HEK293 (cell line): ENCODE results near the gene GYPC.

Experiments used
- CTCF ChIA-PET: fragments of 350-600 bp; formaldehyde crosslinking; extraction: SDS; loops from one replicate; lab custom pipeline; 2021; ENCODE audit warnings: antibody characterized with exemption; lab: Yijun Ruan, JAX
- POLR2A ChIA-PET: fragments of 300-600 bp; formaldehyde crosslinking; extraction: SDS; loops from one replicate; lab custom pipeline; 2020; ENCODE audit warnings: antibody characterized with exemption, inconsistent platforms; lab: Yijun Ruan, JAX
- H3K27ac ChIP-seq: fragments of 200-500 bp; sonication (Bioruptor generic); 2 replicates; pipeline ENCODE4 v1.5.1; 2014; ENCODE audit warnings: low read depth, low read length, control low read depth, inconsistent platforms; ENCODE audit errors: extremely low read depth
- H3K36me3 ChIP-seq, 2 experiments: fragments of 200-500 bp in 1 of 2; sonication (Bioruptor generic) in 1 of 2; 1 replicate in 1 of 2; 2 replicates in 1 of 2; pipeline ENCODE4 v1.5.1; 2014 to 2017; ENCODE audit warnings: inconsistent platforms in 2 of 2, low read length in 2 of 2; ENCODE audit not compliant: control insufficient read depth in 2 of 2, insufficient read depth in 1 of 2
- H3K4me1 ChIP-seq: fragments of 200-500 bp; sonication (Bioruptor generic); 2 replicates; pipeline ENCODE4 v1.5.1; 2014; ENCODE audit warnings: mild to moderate bottlenecking, low read length, inconsistent platforms; ENCODE audit not compliant: control insufficient read depth, insufficient read depth
- H3K4me3 ChIP-seq: 2 replicates; pipeline ENCODE4 v1.5.1; 2011; ENCODE audit warnings: low read depth, mild to moderate bottlenecking, control low read depth, low read length, moderate library complexity
- H3K9me3 ChIP-seq: fragments of 200-500 bp; sonication (Bioruptor generic); 2 replicates; pipeline ENCODE4 v1.5.1; 2014; ENCODE audit warnings: low read depth, low read length, inconsistent platforms; ENCODE audit not compliant: control insufficient read depth, insufficient read depth
- KLF1 ChIP-seq: fragments of 450-650 bp; formaldehyde crosslinking; IDR thresholded peaks from 2 replicates; pipeline ENCODE4 v1.5.1; 2016; ENCODE audit warnings: missing biosample characterization, missing genetic modification characterization
- KLF10 ChIP-seq: fragments of 450-650 bp; IDR thresholded peaks from 2 replicates; pipeline ENCODE4 v1.5.1; 2018; ENCODE audit warnings: missing biosample characterization, mild to moderate bottlenecking, missing genetic modification characterization
- KLF9 ChIP-seq: fragments of 450-650 bp; formaldehyde crosslinking; IDR thresholded peaks from 2 replicates; pipeline ENCODE4 v1.5.1; 2016; ENCODE audit warnings: missing biosample characterization, missing genetic modification characterization, low read depth
- PRDM10 ChIP-seq: fragments of 450-650 bp; formaldehyde crosslinking; IDR thresholded peaks from 2 replicates; pipeline ENCODE4 v1.5.1; 2016; ENCODE audit warnings: missing biosample characterization, missing genetic modification characterization
- PRDM2 ChIP-seq: fragments of 450-650 bp; formaldehyde crosslinking; IDR thresholded peaks from 2 replicates; pipeline ENCODE4 v1.5.1; 2016; ENCODE audit warnings: missing biosample characterization, missing genetic modification characterization, borderline replicate concordance
- RBAK ChIP-seq: fragments of 450-650 bp; formaldehyde crosslinking; IDR thresholded peaks from 2 replicates; pipeline ENCODE4 v1.5.1; 2016; ENCODE audit warnings: missing biosample characterization, missing genetic modification characterization
- SALL2 ChIP-seq: fragments of 450-650 bp; formaldehyde crosslinking; IDR thresholded peaks from 2 replicates; pipeline ENCODE4 v1.5.0; 2017; ENCODE audit warnings: missing biosample characterization, mild to moderate bottlenecking, missing genetic modification characterization, borderline replicate concordance
- WT1 ChIP-seq: fragments of 450-650 bp; formaldehyde crosslinking; IDR thresholded peaks from 2 replicates; pipeline ENCODE4 v1.5.1; 2016; ENCODE audit warnings: missing biosample characterization, missing genetic modification characterization
- ZBTB26 ChIP-seq: fragments of 450-650 bp; formaldehyde crosslinking; optimal IDR thresholded peaks from 2 replicates; pipeline ENCODE3; 2016; ENCODE audit warnings: missing biosample characterization, mild to moderate bottlenecking, missing genetic modification characterization
- ZFHX2 ChIP-seq: fragments of 450-650 bp; formaldehyde crosslinking; conservative IDR thresholded peaks from 2 replicates; pipeline ENCODE4 v1.5.1; 2016; ENCODE audit warnings: missing biosample characterization, missing genetic modification characterization
- ZNF140 ChIP-seq: fragments of 450-650 bp; formaldehyde crosslinking; IDR thresholded peaks from 2 replicates; pipeline ENCODE4 v1.5.1; 2016; ENCODE audit warnings: missing biosample characterization, missing genetic modification characterization
- ZNF175 ChIP-seq: fragments of 450-650 bp; formaldehyde crosslinking; IDR thresholded peaks from 2 replicates; pipeline ENCODE4 v1.5.1; 2016; ENCODE audit warnings: missing biosample characterization, missing genetic modification characterization
- ZNF211 ChIP-seq: fragments of 450-650 bp; formaldehyde crosslinking; IDR thresholded peaks from 2 replicates; pipeline ENCODE4 v1.5.1; 2016; ENCODE audit warnings: low read depth, missing biosample characterization, missing genetic modification characterization
- ZNF223 ChIP-seq: fragments of 450-650 bp; formaldehyde crosslinking; IDR thresholded peaks from 2 replicates; pipeline ENCODE4 v1.5.1; 2016; ENCODE audit warnings: missing biosample characterization, missing genetic modification characterization
- ZNF350 ChIP-seq: fragments of 450-650 bp; formaldehyde crosslinking; IDR thresholded peaks from 2 replicates; pipeline ENCODE4 v1.5.0; 2017; ENCODE audit warnings: missing biosample characterization, mild to moderate bottlenecking, missing genetic modification characterization
- ZNF513 ChIP-seq: fragments of 450-650 bp; IDR thresholded peaks from 2 replicates; pipeline ENCODE4 v1.5.1; 2018; ENCODE audit warnings: missing biosample characterization, missing genetic modification characterization
- ZNF529 ChIP-seq: fragments of 450-650 bp; formaldehyde crosslinking; IDR thresholded peaks from 2 replicates; pipeline ENCODE4 v1.5.1; 2017; ENCODE audit warnings: missing genetic modification characterization, missing biosample characterization; ENCODE audit not compliant: insufficient replicate concordance
- ZNF555 ChIP-seq: fragments of 450-650 bp; formaldehyde crosslinking; conservative IDR thresholded peaks from 2 replicates; pipeline ENCODE4 v1.5.1; 2017; ENCODE audit warnings: missing biosample characterization, mild to moderate bottlenecking, missing genetic modification characterization, inconsistent platforms
- ZNF777 ChIP-seq: fragments of 450-650 bp; formaldehyde crosslinking; IDR thresholded peaks from 2 replicates; pipeline ENCODE4 v1.5.1; 2017; ENCODE audit warnings: missing biosample characterization, missing genetic modification characterization, borderline replicate concordance
- TF ChIP-seq, protein P1 (sequence below): fragments of 450-650 bp; formaldehyde crosslinking; IDR thresholded peaks from 2 replicates; pipeline ENCODE4 v1.5.1; 2016; ENCODE audit warnings: missing biosample characterization, missing genetic modification characterization
- TF ChIP-seq, protein P2 (sequence below): fragments of 450-650 bp; formaldehyde crosslinking; IDR thresholded peaks from 2 replicates; pipeline ENCODE4 v1.5.1; 2016; ENCODE audit warnings: missing biosample characterization, missing genetic modification characterization

Gene GYPC

DNA sequence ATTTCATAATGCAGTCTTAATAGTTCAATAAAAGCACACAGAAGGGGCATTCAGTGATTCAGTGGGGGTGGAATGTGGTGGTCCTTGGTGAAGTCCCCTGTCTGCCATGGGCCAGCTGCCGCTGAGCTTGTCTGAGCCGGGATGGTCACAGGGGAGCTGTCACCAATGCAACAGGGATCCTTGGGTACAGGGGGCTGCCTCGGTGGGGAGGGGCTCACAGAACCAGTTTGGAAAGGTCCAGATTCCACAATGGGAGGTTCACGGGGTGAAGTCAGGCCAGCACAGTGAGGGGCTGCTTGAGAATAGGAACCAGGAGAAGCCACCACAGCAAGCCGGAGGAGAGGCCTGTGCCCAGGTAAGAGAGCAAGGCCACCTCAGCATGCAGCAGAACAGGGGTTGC is 75.4 kb downstream of the GYPC start (continued):
- TF ChIP-seq ZNF223 (tag by site-specific recombination) (no peak), ZBTB26 (tag by site-specific recombination) (no peak), PRDM10 (tag by site-specific recombination) (no peak), KLF10 (no peak), SALL2 (tag by site-specific recombination) (no peak), ZNF350 (no peak), ZFHX2 (no peak), RBAK (tag by site-specific recombination) (no peak)
- TF ChIP-seq, protein P1, sequence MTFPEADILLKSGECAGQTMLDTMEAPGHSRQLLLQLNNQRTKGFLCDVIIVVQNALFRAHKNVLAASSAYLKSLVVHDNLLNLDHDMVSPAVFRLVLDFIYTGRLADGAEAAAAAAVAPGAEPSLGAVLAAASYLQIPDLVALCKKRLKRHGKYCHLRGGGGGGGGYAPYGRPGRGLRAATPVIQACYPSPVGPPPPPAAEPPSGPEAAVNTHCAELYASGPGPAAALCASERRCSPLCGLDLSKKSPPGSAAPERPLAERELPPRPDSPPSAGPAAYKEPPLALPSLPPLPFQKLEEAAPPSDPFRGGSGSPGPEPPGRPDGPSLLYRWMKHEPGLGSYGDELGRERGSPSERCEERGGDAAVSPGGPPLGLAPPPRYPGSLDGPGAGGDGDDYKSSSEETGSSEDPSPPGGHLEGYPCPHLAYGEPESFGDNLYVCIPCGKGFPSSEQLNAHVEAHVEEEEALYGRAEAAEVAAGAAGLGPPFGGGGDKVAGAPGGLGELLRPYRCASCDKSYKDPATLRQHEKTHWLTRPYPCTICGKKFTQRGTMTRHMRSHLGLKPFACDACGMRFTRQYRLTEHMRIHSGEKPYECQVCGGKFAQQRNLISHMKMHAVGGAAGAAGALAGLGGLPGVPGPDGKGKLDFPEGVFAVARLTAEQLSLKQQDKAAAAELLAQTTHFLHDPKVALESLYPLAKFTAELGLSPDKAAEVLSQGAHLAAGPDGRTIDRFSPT (tag by site-specific recombination): no peak

GRCh38 chr2:126732682-126733245 is 76.8 kb downstream of the GYPC start:
- Histone ChIP-seq H3K27ac (no peak overlapping the region), H3K9me3 (no peaks in the 10 kb centered on the region), H3K36me3 (no peaks in the 10 kb centered on the region), H3K4me3 (no peak overlapping the region), H3K4me1 (no peaks in the 10 kb centered on the region)
- ChIA-PET POLR2A (no interaction called here), CTCF (no interaction called here)
- TF ChIP-seq, protein P2, sequence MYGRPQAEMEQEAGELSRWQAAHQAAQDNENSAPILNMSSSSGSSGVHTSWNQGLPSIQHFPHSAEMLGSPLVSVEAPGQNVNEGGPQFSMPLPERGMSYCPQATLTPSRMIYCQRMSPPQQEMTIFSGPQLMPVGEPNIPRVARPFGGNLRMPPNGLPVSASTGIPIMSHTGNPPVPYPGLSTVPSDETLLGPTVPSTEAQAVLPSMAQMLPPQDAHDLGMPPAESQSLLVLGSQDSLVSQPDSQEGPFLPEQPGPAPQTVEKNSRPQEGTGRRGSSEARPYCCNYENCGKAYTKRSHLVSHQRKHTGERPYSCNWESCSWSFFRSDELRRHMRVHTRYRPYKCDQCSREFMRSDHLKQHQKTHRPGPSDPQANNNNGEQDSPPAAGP (tag by site-specific recombination): no peak
- no peak for TF ChIP-seq ZNF140 (tag by site-specific recombination)
- TF ChIP-seq ZNF175 (tag by site-specific recombination): no peak
- no peak for TF ChIP-seq KLF9 (tag by site-specific recombination)
- TF ChIP-seq ZNF777 (tag by site-specific recombination): no peak
- no peak for TF ChIP-seq ZNF513 (tag by site-specific recombination)
- TF ChIP-seq ZNF555 (tag by site-specific recombination): no peak
- no peak for TF ChIP-seq ZNF529 (tag by site-specific recombination)
- TF ChIP-seq ZNF211: no peak
- TF ChIP-seq WT1: no peak
- TF ChIP-seq KLF1: no peak
- no peak for TF ChIP-seq PRDM2 (tag by site-specific recombination)
